HepG2 (cell line): ENCODE data around the gene N4BP2. TPM values are rescaled to one million over a fixed set of nuclear protein-coding genes. Genes with fewer than 3 reads are reported as not detected.

ENCODE experiments used
- ATAC-seq: fragments of 200-7000 bp; cut with Tn5 transposase; 3 replicates; pipeline ENCODE4 v1.9.1; 2020; ENCODE audit warnings: mild to moderate bottlenecking, moderate library complexity
- BruUV-seq: library from RNA; stranded (reverse); fragments of 400-500 nt; replicated peaks from 2 replicates; lab custom pipeline; 2021; lab: Mats Ljungman, UMichigan
- CTCF ChIA-PET: fragments of 300-600 bp; formaldehyde crosslinking; extraction: SDS; loops from one replicate; lab custom pipeline; 2021; ENCODE audit warnings: low total read pairs, inconsistent platforms, low intra/inter-chr PET ratio; lab: Yijun Ruan, JAX
- POLR2A ChIA-PET: fragments of 350-600 bp; sonication (Branson Sonifier 250); formaldehyde crosslinking; loops from one replicate; lab custom pipeline; 2020; ENCODE audit warnings: antibody characterized with exemption, inconsistent platforms; lab: Yijun Ruan, JAX
- DNase-seq: peaks from one replicate; pipeline ENCODE4 v3.0.0-alpha.2; 2015; ENCODE audit warnings: low spot score
- FAIRE-seq: peaks from 3 replicates; lab custom pipeline; 2011; peaks lifted over from hg19 to GRCh38; lab: Jason Lieb, UNC
- H2AFZ ChIP-seq: one replicate; pipeline ENCODE4 v1.6.1; 2011; ENCODE audit warnings: low read length, inconsistent platforms
- H3K27ac ChIP-seq: fragments of 300-600 bp; 3 replicates; pipeline ENCODE4 v1.8.0; 2011; ENCODE audit warnings: mixed run types, mild to moderate bottlenecking, mixed read lengths, low read length, inconsistent platforms; ENCODE audit not compliant: insufficient read depth; ENCODE audit errors: extremely low read length
- H3K27me3 ChIP-seq, 2 experiments: fragments of 200-600 bp in 1 of 2; 2 replicates in 1 of 2; 3 replicates in 1 of 2; pipeline versions ENCODE4 v1.6.0 to v1.8.0; 2011; ENCODE audit warnings: low read length in 2 of 2, mild to moderate bottlenecking in 2 of 2, moderate library complexity in 2 of 2, inconsistent platforms in 1 of 2; ENCODE audit not compliant: insufficient read depth in 2 of 2, control insufficient read depth in 1 of 2
- H3K36me3 ChIP-seq, 2 experiments: fragments of 200-600 bp in 1 of 2; replicated peaks in 1 of 2; 2 replicates in 1 of 2; 3 replicates in 1 of 2; pipeline versions ENCODE4 v1.5.1 to v1.8.0; 2011; ENCODE audit warnings: low read length in 2 of 2, inconsistent platforms in 1 of 2; ENCODE audit not compliant: insufficient read depth in 2 of 2, control insufficient read depth in 1 of 2
- H3K4me1 ChIP-seq: 2 replicates; pipeline ENCODE4 v1.5.1; 2012; ENCODE audit warnings: low read length, inconsistent platforms; ENCODE audit not compliant: insufficient read depth
- H3K4me2 ChIP-seq: 2 replicates; pipeline ENCODE4 v1.6.0; 2011; ENCODE audit warnings: low read depth, low read length, inconsistent platforms
- H3K4me3 ChIP-seq, 3 experiments: fragments of 200-600 bp in 1 of 3; sonication (generic), shearing (Covaris generic) in 1 of 3; replicated peaks in 1 of 3; 2 replicates each; pipeline ENCODE4 v1.5.1; 2011 to 2016; ENCODE audit warnings: low read length in 3 of 3, inconsistent platforms in 2 of 3, low read depth in 2 of 3, mild to moderate bottlenecking in 2 of 3, control low read depth in 1 of 3, mixed read lengths in 1 of 3; ENCODE audit not compliant: insufficient read depth in 1 of 3
- H3K79me2 ChIP-seq: one replicate; pipeline ENCODE4 v1.6.1; 2011; ENCODE audit warnings: low read length, inconsistent platforms; ENCODE audit not compliant: insufficient read depth
- H3K9ac ChIP-seq: 2 replicates; pipeline ENCODE4 v1.6.0; 2011; ENCODE audit warnings: mild to moderate bottlenecking, low read depth, low read length, inconsistent platforms; ENCODE audit not compliant: insufficient read depth
- H3K9me3 ChIP-seq: 2 replicates; pipeline ENCODE4 v1.5.1; 2012; ENCODE audit warnings: mild to moderate bottlenecking, low read length
- H4K20me1 ChIP-seq: 2 replicates; pipeline ENCODE4 v1.6.0; 2011; ENCODE audit warnings: inconsistent platforms, mild to moderate bottlenecking, low read length, moderate library complexity; ENCODE audit not compliant: insufficient read depth
- FOXO4 ChIP-seq: sonication (generic); formaldehyde crosslinking; conservative IDR thresholded peaks from 2 replicates; pipeline ENCODE4 v1.8.1; 2023; ENCODE audit warnings: missing genetic modification reagents
- GATAD1 ChIP-seq: IDR thresholded peaks from 2 replicates; pipeline ENCODE4 v1.6.1; 2016; ENCODE audit warnings: missing genetic modification reagents, missing compliant biosample characterization
- HMGA1 ChIP-seq: sonication (generic); formaldehyde crosslinking; conservative IDR thresholded peaks from 2 replicates; pipeline ENCODE4 v1.4.0; 2020; ENCODE audit warnings: missing genetic modification reagents
- HOXA7 ChIP-seq: sonication (generic); formaldehyde crosslinking; IDR thresholded peaks from 2 replicates; pipeline ENCODE4 v1.8.1; 2022; ENCODE audit warnings: mild to moderate bottlenecking, missing genetic modification reagents, moderate library complexity
- JUN ChIP-seq: sonication (generic); formaldehyde crosslinking; IDR thresholded peaks from 2 replicates; pipeline ENCODE4 v1.4.0; 2020; ENCODE audit warnings: mild to moderate bottlenecking, missing genetic modification reagents
- MAFF ChIP-seq: IDR thresholded peaks from 2 replicates; pipeline ENCODE4 v1.6.1; 2011; ENCODE audit warnings: low read depth, low read length, improper control_type of control experiment
- MAFK ChIP-seq, 2 experiments: IDR thresholded peaks in 1 of 2; conservative IDR thresholded peaks in 1 of 2; 2 replicates each; pipeline ENCODE4 v1.6.1; 2011; ENCODE audit warnings: improper control_type of control experiment in 2 of 2, low read length in 2 of 2
- STAG1 ChIP-seq: sonication (generic); formaldehyde crosslinking; IDR thresholded peaks from 2 replicates; pipeline ENCODE4 v1.4.0; 2020; ENCODE audit warnings: missing genetic modification reagents
- ZNF616 ChIP-seq: sonication (generic); formaldehyde crosslinking; IDR thresholded peaks from 2 replicates; pipeline ENCODE4 v1.5.0; 2020; ENCODE audit warnings: low read depth, mild to moderate bottlenecking, missing genetic modification reagents
- ZSCAN25 ChIP-seq: sonication (generic); formaldehyde crosslinking; IDR thresholded peaks from 2 replicates; pipeline ENCODE4 v1.8.0; 2022; ENCODE audit warnings: mild to moderate bottlenecking, missing genetic modification reagents
- WGBS: methylation state at CpG from one replicate; pipeline ENCODE4 v1.1.6; 2017; ENCODE audit warnings: low lambda C conversion rate; 5-methylcytosine and 5-hydroxymethylcytosine counted together
- in situ Hi-C: cut with HindIII; loops from 2 replicates; pipeline ENCODE4 v1.10.0; 2017; ENCODE audit warnings: low pct_unique_long_range_greater_than_20kb; ENCODE audit not compliant: extremely low pct_ligation_motif_present
- intact Hi-C: fragments of 100-400 bp; cut with micrococcal nuclease; formaldehyde crosslinking; loops from one replicate; pipeline ENCODE4 v1.10.0; 2022; ENCODE audit not compliant: unreplicated experiment
- polyA plus RNA-seq, 8 experiments: library from polyadenylated mRNA; depleted of rRNA in 3 of 8; stranded (reverse) in 7 of 8; unstranded in 1 of 8; fragments of >200 nt; fragmentation: Illumina TruSeq in 4 of 8; extraction: Trizol in 4 of 8; gene quantifications; 2 replicates each; pipeline versions ENCODE4 v1.2.1 to v1.2.3, GENCODE V29; 2011 to 2016; ENCODE audit warnings: low read depth in 4 of 8, missing spikeins in 1 of 8, mixed read lengths in 1 of 8; ENCODE audit not compliant: insufficient read depth in 1 of 8
- total RNA-seq, 5 experiments: library from RNA; depleted of rRNA; stranded (reverse); fragments of >200 nt; fragmentation: Illumina TruSeq; extraction: Trizol; gene quantifications; 2 replicates each; pipeline ENCODE4 v1.2.3, GENCODE V29; 2016; ENCODE audit warnings: low read depth in 1 of 5

N4BP2 gene
- total and polyA plus RNA-seq, 2 of the 13 experiments (the other 11 are each of a cell fraction or from before 2014, with no cell fraction given) = 5.6 to 12.9 TPM

GRCh38 chr4:40173470-40173875 lies 116.8 kb downstream of the N4BP2 start (continued):
- TF ChIP-seq HOXA7 (CRISPR knock-in tag) = no peak
- no peak for TF ChIP-seq JUN (CRISPR knock-in tag)
- no peak for TF ChIP-seq ZSCAN25 (CRISPR knock-in tag)
- TF ChIP-seq HMGA1 = no peak
- no peak for TF ChIP-seq GATAD1 (CRISPR knock-in tag)
- TF ChIP-seq ZNF616 (CRISPR knock-in tag) = no peak
- no peak for TF ChIP-seq FOXO4 (CRISPR knock-in tag)
- no peak for TF ChIP-seq MAFK (conservative IDR thresholded peaks at IDR 0.05 in 1 of 2, IDR thresholded peaks at IDR 0.05 in 1 of 2; ENCODE audit: low read length in 2 of 2)

- in situ Hi-C loops = no loop called here
- Histone ChIP-seq H3K4me2 (no peak overlapping the region), H3K79me2 (no peaks in the 10 kb centered on the region), H3K9me3 (no peaks in the 10 kb centered on the region), H3K27me3 (no peaks in the 10 kb centered on the region; a peak in 1 of 5 replicates), H3K4me1 (no peaks in the 10 kb centered on the region), H3K9ac (no peak overlapping the region), H3K27ac (no peak overlapping the region), H3K4me3 (no peak overlapping the region), H2AFZ (no peak overlapping the region), H3K36me3 (no peaks in the 10 kb centered on the region), H4K20me1 (no peaks in the 10 kb centered on the region)
- TF ChIP-seq MAFF = no peak
- no peak for TF ChIP-seq STAG1 (CRISPR knock-in tag)
- FAIRE-seq (no peak), DNase-seq (no peak), ATAC-seq (peak; percentile 52; the same call in 2 of the 3 replicates)
- BruUV-seq = no TSS peak
- CTCF ChIA-PET = no interaction called here
- intact Hi-C loops = no loop called here
- POLR2A ChIA-PET = no interaction called here
- WGBS = 42% methylated on average over 6 of the region's 10 CpGs
These were observed 120.0 kb downstream of the N4BP2 start for GRCh38 chr4:40176602-40177001.
